CD14-positive monocyte (primary cell): Measurements from ENCODE around the gene TEX51. TPM values are rescaled to one million over a fixed set of nuclear protein-coding genes. Genes with fewer than 3 reads are reported as not detected.

ENCODE experiments used
- DNase-seq, 3 donors: peaks; one replicate each; pipeline ENCODE4 v3.0.0-alpha.2; 2011 to 2022
- H2AFZ ChIP-seq: 2 replicates; pipeline ENCODE4 v1.6.0; 2012; ENCODE audit warnings: mild to moderate bottlenecking, low read depth, low read length, inconsistent platforms; ENCODE audit not compliant: insufficient read depth, poor library complexity, severe bottlenecking
- H3K27ac ChIP-seq, 2 donors: 1 replicate in 1 of 2; 2 replicates in 1 of 2; pipeline ENCODE4 v1.5.1; 2012 to 2013; ENCODE audit warnings: low read length in 2 of 2, control low read depth in 1 of 2, inconsistent platforms in 1 of 2, low read depth in 1 of 2, mild to moderate bottlenecking in 1 of 2
- H3K27me3 ChIP-seq, 2 donors: one replicate each; pipeline versions ENCODE4 v1.6.0 to v1.6.1; 2011 to 2013; ENCODE audit warnings: low read length in 2 of 2; ENCODE audit not compliant: control insufficient read depth in 2 of 2, insufficient read depth in 2 of 2
- H3K36me3 ChIP-seq, 2 donors: replicated peaks in 1 of 2; 1 replicate in 1 of 2; 2 replicates in 1 of 2; pipeline versions ENCODE4 v1.5.1 to v1.6.1; 2012 to 2013; ENCODE audit warnings: low read length in 2 of 2, control low read depth in 1 of 2, inconsistent platforms in 1 of 2, mild to moderate bottlenecking in 1 of 2; ENCODE audit not compliant: insufficient read depth in 2 of 2, control insufficient read depth in 1 of 2
- H3K4me1 ChIP-seq, 2 donors: 1 replicate in 1 of 2; 2 replicates in 1 of 2; pipeline versions ENCODE4 v1.5.1 to v1.6.1; 2012 to 2013; ENCODE audit warnings: low read length in 2 of 2, control low read depth in 1 of 2, inconsistent platforms in 1 of 2, mild to moderate bottlenecking in 1 of 2, moderate library complexity in 1 of 2; ENCODE audit not compliant: insufficient read depth in 2 of 2, control insufficient read depth in 1 of 2
- H3K4me2 ChIP-seq: replicated peaks from 2 replicates; pipeline ENCODE3; 2012; ENCODE audit warnings: low read length, moderate library complexity, mild to moderate bottlenecking; ENCODE audit not compliant: poor library complexity, severe bottlenecking; ENCODE audit errors: extremely low read depth
- H3K4me3 ChIP-seq, 3 experiments: fragments of 200-600 bp in 1 of 3; sonication (generic) in 1 of 3; replicated peaks in 1 of 3; 1 replicate in 2 of 3; 2 replicates in 1 of 3; pipeline ENCODE4 v1.5.1; 2011 to 2013; ENCODE audit warnings: low read length in 3 of 3, mild to moderate bottlenecking in 3 of 3, control low read depth in 2 of 3, low read depth in 2 of 3, inconsistent platforms in 1 of 3, moderate library complexity in 1 of 3
- H3K79me2 ChIP-seq: 2 replicates; pipeline ENCODE4 v1.6.0; 2012; ENCODE audit warnings: mild to moderate bottlenecking, control low read depth, inconsistent platforms, low read length, moderate library complexity; ENCODE audit not compliant: insufficient read depth
- H3K9ac ChIP-seq: 2 replicates; pipeline ENCODE4 v1.6.0; 2017; ENCODE audit warnings: low read length, mild to moderate bottlenecking; ENCODE audit not compliant: insufficient read depth, poor library complexity, severe bottlenecking
- H3K9me3 ChIP-seq, 2 donors: replicated peaks in 1 of 2; 1 replicate in 1 of 2; 2 replicates in 1 of 2; pipeline versions ENCODE4 v1.5.1 to v1.6.1; 2012 to 2013; ENCODE audit warnings: low read length in 2 of 2, control low read depth in 1 of 2; ENCODE audit not compliant: control insufficient read depth in 1 of 2, insufficient read depth in 1 of 2
- H4K20me1 ChIP-seq: 2 replicates; pipeline ENCODE4 v1.6.0; 2012; ENCODE audit warnings: mild to moderate bottlenecking, low read length, control low read depth, moderate library complexity; ENCODE audit not compliant: insufficient read depth
- H3K27ac Mint-ChIP-seq, 7 donors: one replicate each; pipeline ENCODE4 v1.8.0; 2020; ENCODE audit warnings: mild to moderate bottlenecking in 7 of 7, mixed read lengths in 7 of 7, moderate library complexity in 6 of 7, inconsistent platforms in 2 of 7
- H3K27me3 Mint-ChIP-seq, 3 donors: one replicate each; pipeline ENCODE4 v1.8.0; 2021 to 2022; ENCODE audit warnings: low read depth in 3 of 3, mild to moderate bottlenecking in 3 of 3, mixed read lengths in 3 of 3, moderate library complexity in 3 of 3, inconsistent platforms in 1 of 3
- H3K36me3 Mint-ChIP-seq, 2 donors: one replicate each; pipeline ENCODE4 v1.8.0; 2020; ENCODE audit warnings: mixed read lengths in 2 of 2, inconsistent platforms in 1 of 2, mild to moderate bottlenecking in 1 of 2
- H3K4me1 Mint-ChIP-seq: one replicate; pipeline ENCODE4 v1.8.0; 2020; ENCODE audit warnings: mild to moderate bottlenecking, mixed read lengths
- H3K4me3 Mint-ChIP-seq, 2 donors: one replicate each; pipeline ENCODE4 v1.8.0; 2020; ENCODE audit warnings: mild to moderate bottlenecking in 2 of 2, mixed read lengths in 2 of 2, moderate library complexity in 1 of 2
- H3K9me3 Mint-ChIP-seq, 7 donors: one replicate each; pipeline ENCODE4 v1.8.0; 2020 to 2022; ENCODE audit warnings: mixed read lengths in 7 of 7, mild to moderate bottlenecking in 6 of 7, moderate library complexity in 6 of 7, inconsistent platforms in 2 of 7
- CTCF ChIP-seq: fragments of 200-600 bp; IDR thresholded peaks from one replicate; pipeline ENCODE4 v1.8.0; 2022; ENCODE audit warnings: antibody characterized with exemption, mild to moderate bottlenecking
- WGBS: methylation state at CpG from one replicate; pipeline ENCODE4 v1.1.5; 2013; ENCODE audit warnings: missing lambda C conversion rate; ENCODE audit not compliant: insufficient coverage; 5-methylcytosine and 5-hydroxymethylcytosine counted together
- intact Hi-C, 2 donors: fragments of 100-400 bp; cut with micrococcal nuclease; formaldehyde crosslinking; loops; one replicate each; pipeline versions ENCODE4 v1.15.0 to v1.15.1; 2023
- polyA plus RNA-seq, 3 donors: library from polyadenylated mRNA; depleted of rRNA in 1 of 3; unstranded in 2 of 3; stranded (reverse) in 1 of 3; fragments of 300-500 nt in 2 of 3; fragments of >200 nt in 1 of 3; fragmentation: Illumina TruSeq in 2 of 3; gene quantifications; 1 replicate in 2 of 3; 2 replicates in 1 of 3; pipeline ENCODE4 v1.2.3, GENCODE V29; 2012 to 2021

TEX51 gene
- polyA plus RNA-seq, 3 donors, result not detected

- peaks cover 0 to 3% of the 10 kb centered on the region in 2 donors for H3K36me3 Mint-ChIP-seq
- H3K4me3 ChIP-seq, result no peak overlapping the region
- H3K4me2 ChIP-seq, result no peak overlapping the region
- no peak overlapping the region for H3K27ac ChIP-seq
- TF ChIP-seq CTCF, result no peak
- no peaks in the 10 kb centered on the region for H3K27me3 ChIP-seq
- no peaks in the 10 kb centered on the region for H3K36me3 ChIP-seq
- no peaks in the 10 kb centered on the region for H4K20me1 ChIP-seq
- WGBS, result 0% methylated on average over 1 of the region's 5 CpGs
- peaks cover 0 to 4% (median 3%) of the 10 kb centered on the region in 3 donors for H3K27me3 Mint-ChIP-seq
- DNase-seq, result no peak
- peak overlapping the region in 2 of 7 donors; percentile 2 for H3K27ac Mint-ChIP-seq
- H3K79me2 ChIP-seq, result no peaks in the 10 kb centered on the region
- H2AFZ ChIP-seq, result no peak overlapping the region
- H3K9ac ChIP-seq, result no peak overlapping the region
- peaks cover 17% of the 10 kb centered on the region for H3K4me1 Mint-ChIP-seq
- no peak overlapping the region for H3K4me3 Mint-ChIP-seq
- H3K9me3 ChIP-seq, result peaks cover 14 to 17% of the 10 kb centered on the region in 2 donors
- intact Hi-C loops, result no loop called here
- H3K4me1 ChIP-seq, result peaks cover 3 to 15% of the 10 kb centered on the region in 2 donors
- peaks cover 18 to 26% (median 24%) of the 10 kb centered on the region in 7 donors for H3K9me3 Mint-ChIP-seq
These were observed 35.2 kb upstream of the TEX51 start for GRCh38 chr2:126863336-126864015.

GRCh38 chr2:126864861-126865260 is 33.8 kb upstream of the TEX51 start:
- H3K9me3 Mint-ChIP-seq, result peaks cover 18 to 31% (median 24%) of the 10 kb centered on the region in 7 donors
- WGBS, result 89% methylated on average over 3 of the region's 3 CpGs
- no peak for DNase-seq
- Histone ChIP-seq H3K4me3 (no peak overlapping the region), H3K4me1 (peaks cover 3 to 15% of the 10 kb centered on the region in 2 donors), H4K20me1 (no peaks in the 10 kb centered on the region), H3K9me3 (peaks cover 14 to 19% of the 10 kb centered on the region in 2 donors), H3K27me3 (no peaks in the 10 kb centered on the region), H3K27ac (no peak overlapping the region), H3K9ac (no peak overlapping the region), H2AFZ (no peak overlapping the region), H3K79me2 (no peaks in the 10 kb centered on the region), H3K36me3 (no peaks in the 10 kb centered on the region), H3K4me2 (no peak overlapping the region)
- H3K36me3 Mint-ChIP-seq, result peaks cover 0 to 3% of the 10 kb centered on the region in 2 donors
- TF ChIP-seq CTCF, result no peak
- H3K4me1 Mint-ChIP-seq, result peaks cover 17% of the 10 kb centered on the region
- no peak overlapping the region for H3K4me3 Mint-ChIP-seq
- intact Hi-C loops, result no loop called here
- peaks cover 0 to 2% (median 0%) of the 10 kb centered on the region in 3 donors for H3K27me3 Mint-ChIP-seq
- H3K27ac Mint-ChIP-seq, result peak overlapping the region in 2 of 7 donors; percentile 35 to 59
